ENCODE results near the gene C6orf62. TPM values are rescaled to one million over a fixed set of nuclear protein-coding genes. Genes with fewer than 3 reads are reported as not detected.
"Not testable (repeated sequence)": the region's sequence is repeated elsewhere in the genome, so short reads cannot be mapped to it uniquely, and the experiment has no call there.

Gene C6orf62
- polyA plus RNA-seq, 1 of the 3 experiments (the other 2 are of a cell fraction): 36.0 TPM

GRCh38 chr6:24668997-24669361 lies 50.0 kb downstream of the C6orf62 start:
- TF ChIP-seq TEAD4 (IDR thresholded peaks at IDR 0.05; ENCODE audit: borderline replicate concordance, insufficient read depth) (no peak), SMC3 (IDR thresholded peaks at IDR 0.05; ENCODE audit: low read depth, low read length) (no peak), MXI1 (IDR thresholded peaks at IDR 0.05; ENCODE audit: low read depth, low read length) (no peak), EP300 (IDR thresholded peaks at IDR 0.05; ENCODE audit: borderline replicate concordance in 1 of 2, low read depth in 1 of 2, low read length in 1 of 2) (no peak), POLR2AphosphoS5 (IDR thresholded peaks at IDR 0.05; ENCODE audit: low read depth, low read length) (no peak), GABPA (IDR thresholded peaks at IDR 0.05; ENCODE audit: low read depth) (no peak)
- Histone ChIP-seq H3K9ac (no peak overlapping the region), H2AFZ (ENCODE audit: low read depth) (no peak overlapping the region), H3K4me2 (no peak overlapping the region), H3K9me2 (no peaks in the 10 kb centered on the region), H3K27me3 (ENCODE audit: insufficient read depth) (no peaks in the 10 kb centered on the region), H3K79me2 (ENCODE audit: insufficient read depth) (peaks cover 36% of the 10 kb centered on the region), H4K20me1 (ENCODE audit: insufficient read depth) (no peaks in the 10 kb centered on the region), H3K4me1 (ENCODE audit: control insufficient read depth in 1 of 2, insufficient read depth in 2 of 2, low read depth in 1 of 2, low read length in 1 of 2) (peaks cover 6 to 14% of the 10 kb centered on the region in 2 experiments; a peak in 2 of 4 replicates), H3K4me3 (ENCODE audit: low read depth in 2 of 2, low read length in 1 of 2) (no peak overlapping the region), H3K27ac (ENCODE audit: low read depth in 2 of 2, low read length in 1 of 2) (no peak overlapping the region), H3F3A (replicated peaks; ENCODE audit: insufficient read depth) (peaks cover 3% of the 10 kb centered on the region), H3K9me3 (peaks cover 5% of the 10 kb centered on the region; the same call in 1 of the 2 replicates), H3K36me3 (replicated peaks in 1 of 2; ENCODE audit: control insufficient read depth in 1 of 2, insufficient read depth in 2 of 2, low read length in 1 of 2) (peaks cover 13 to 15% of the 10 kb centered on the region in 2 experiments)
- POLR2A ChIA-PET: no interaction called here
- DNase-seq: no peak
- WGBS (ENCODE audit: low lambda C conversion rate): 84% methylated on average over 9 of the region's 9 CpGs
- CTCF ChIA-PET: interaction anchor here (1.1 to 7.3 kb wide), 2 partner anchors 26 to 87 kb away, joined by 5 to 96 read pairs; no protein-coding TSS in a partner anchor

- DNase-seq; H3K9ac ChIP-seq; H3K9me2 ChIP-seq; H4K20me1 ChIP-seq (ENCODE audit: insufficient read depth); H2AFZ ChIP-seq (ENCODE audit: low read depth); POLR2A ChIA-PET; H3F3A ChIP-seq (replicated peaks; ENCODE audit: insufficient read depth); H3K9me3 ChIP-seq; H3K27ac ChIP-seq (ENCODE audit: low read depth in 2 of 2, low read length in 1 of 2); H3K27me3 ChIP-seq (ENCODE audit: insufficient read depth): not testable (repeated sequence)
- 79% methylated on average over 18 of the region's 18 CpGs for WGBS (ENCODE audit: low lambda C conversion rate)
- H3K4me1 ChIP-seq (ENCODE audit: control insufficient read depth in 1 of 2, insufficient read depth in 2 of 2, low read depth in 1 of 2, low read length in 1 of 2): peaks cover 6 to 14% of the 10 kb centered on the region in 2 experiments; a peak in 2 of 4 replicates
- peak overlapping the region; percentile 67 to 82; a peak in 2 of 4 replicates for H3K4me3 ChIP-seq (ENCODE audit: low read depth in 2 of 2, low read length in 1 of 2)
- peaks cover 18 to 20% of the 10 kb centered on the region in 2 experiments for H3K36me3 ChIP-seq (replicated peaks in 1 of 2; ENCODE audit: control insufficient read depth in 1 of 2, insufficient read depth in 2 of 2, low read length in 1 of 2)
- peaks cover 41% of the 10 kb centered on the region for H3K79me2 ChIP-seq (ENCODE audit: insufficient read depth)
- CTCF ChIA-PET: interaction anchor here (1.1 to 7.3 kb wide), 4 partner anchors 11 to 86 kb away, joined by 3 to 96 read pairs (median 6); no protein-coding TSS in a partner anchor
- H3K4me2 ChIP-seq: peak overlapping the region; percentile 79
These were observed 50.6 kb downstream of the C6orf62 start for GRCh38 chr6:24668066-24668996.

GRCh38 chr6:24667378-24667803 lies 51.6 kb downstream of the C6orf62 start:
- DNase-seq: peak; percentile 11
- H3K36me3 ChIP-seq (replicated peaks in 1 of 2; ENCODE audit: control insufficient read depth in 1 of 2, insufficient read depth in 2 of 2, low read length in 1 of 2): peaks cover 24 to 29% of the 10 kb centered on the region in 2 experiments
- peak overlapping the region; percentile 87 to 90 for H3K27ac ChIP-seq (ENCODE audit: low read depth in 2 of 2, low read length in 1 of 2)
- H3K27me3 ChIP-seq (ENCODE audit: insufficient read depth): no peaks in the 10 kb centered on the region
- peaks cover 3% of the 10 kb centered on the region for H3F3A ChIP-seq (replicated peaks; ENCODE audit: insufficient read depth)
- no peaks in the 10 kb centered on the region for H4K20me1 ChIP-seq (ENCODE audit: insufficient read depth)
- peak overlapping the region; percentile 67 to 82 for H3K4me3 ChIP-seq (ENCODE audit: low read depth in 2 of 2, low read length in 1 of 2)
- ChIA-PET CTCF (interaction anchor here (0.7 to 7.3 kb wide), 19 partner anchors 10 to 173 kb away, joined by 3 to 96 read pairs (median 4); partner anchors contain the start of genes ALDH5A1, C6orf62 and KIAA0319), POLR2A (interaction anchor here (0.9 to 1.6 kb wide), 4 partner anchors 15 to 86 kb away, joined by 3 to 12 read pairs (median 4); partner anchors contain the start of gene KIAA0319)
- peak overlapping the region; percentile 79 for H3K4me2 ChIP-seq
- WGBS (ENCODE audit: low lambda C conversion rate): 8% methylated on average over 9 of the region's 9 CpGs
- H3K9ac ChIP-seq: peak overlapping the region; percentile 86
- H3K9me2 ChIP-seq: no peaks in the 10 kb centered on the region
- no peak for TF ChIP-seq NFIC (IDR thresholded peaks at IDR 0.05; ENCODE audit: borderline replicate concordance)
- peaks cover 6 to 14% of the 10 kb centered on the region in 2 experiments; a peak in 2 of 4 replicates for H3K4me1 ChIP-seq (ENCODE audit: control insufficient read depth in 1 of 2, insufficient read depth in 2 of 2, low read depth in 1 of 2, low read length in 1 of 2)
- peak overlapping the region; percentile 92 for H2AFZ ChIP-seq (ENCODE audit: low read depth)
- H3K9me3 ChIP-seq: no peaks in the 10 kb centered on the region
- H3K79me2 ChIP-seq (ENCODE audit: insufficient read depth): peaks cover 50% of the 10 kb centered on the region
